HG03135 (cell line): ENCODE data around the gene KCNH1.

Source experiments
- ATAC-seq: cut with Tn5 transposase; IDR thresholded peaks from one replicate; pipeline ENCODE4 v1.9.1; 2021; ENCODE audit warnings: mild to moderate bottlenecking, moderate library complexity; ENCODE audit not compliant: unreplicated experiment

Gene KCNH1

GRCh38 chr1:210769473-210769872 is 364.5 kb downstream of the KCNH1 start:
- no peak for ATAC-seq

- ATAC-seq, result no peak
Measured at GRCh38 chr1:210764536-210764935, 369.4 kb downstream of the KCNH1 start.

- no peak for ATAC-seq
Measured at GRCh38 chr1:210758761-210759160, 375.2 kb downstream of the KCNH1 start.

GRCh38 chr1:210758261-210758660 is 375.7 kb downstream of the KCNH1 start:
- no peak for ATAC-seq

GRCh38 chr1:210757677-210758076 is 376.3 kb downstream of the KCNH1 start:
- ATAC-seq, result no peak

GRCh38 chr1:210755991-210756659 is 377.8 kb downstream of the KCNH1 start:
- ATAC-seq, result no peak

- ATAC-seq, result no peak
Measured at GRCh38 chr1:210754878-210755665, 378.9 kb downstream of the KCNH1 start.

GRCh38 chr1:210751911-210752310 is 382.0 kb downstream of the KCNH1 start:
- no peak for ATAC-seq

- no peak for ATAC-seq
Measured at GRCh38 chr1:210750468-210750867, 383.5 kb downstream of the KCNH1 start.

GRCh38 chr1:210748796-210749195 is 385.2 kb downstream of the KCNH1 start:
- no peak for ATAC-seq

- no peak for ATAC-seq
Measured at GRCh38 chr1:210747890-210748289, 386.1 kb downstream of the KCNH1 start.

- no peak for ATAC-seq
Measured at GRCh38 chr1:210747112-210747511, 386.8 kb downstream of the KCNH1 start.

GRCh38 chr1:210746024-210746731 is 387.8 kb downstream of the KCNH1 start:
- ATAC-seq, result no peak

- no peak for ATAC-seq
Measured at GRCh38 chr1:210743038-210743437, 390.9 kb downstream of the KCNH1 start.

GRCh38 chr1:210741564-210741963 is 392.4 kb downstream of the KCNH1 start:
- no peak for ATAC-seq

- no peak for ATAC-seq
Measured at GRCh38 chr1:210739627-210740026, 394.3 kb downstream of the KCNH1 start.

- no peak for ATAC-seq
Measured at GRCh38 chr1:210738256-210738655, 395.7 kb downstream of the KCNH1 start.

GRCh38 chr1:210736713-210737112 is 397.2 kb downstream of the KCNH1 start:
- ATAC-seq, result no peak

- no peak for ATAC-seq
Measured at GRCh38 chr1:210731597-210731996, 402.4 kb downstream of the KCNH1 start.

GRCh38 chr1:210731193-210731592 is 402.8 kb downstream of the KCNH1 start:
- no peak for ATAC-seq

GRCh38 chr1:210730023-210730422 is 403.9 kb downstream of the KCNH1 start:
- no peak for ATAC-seq
